GM12878 (cell line): ENCODE data around the gene IGFLR1. TPM values are rescaled to one million over a fixed set of nuclear protein-coding genes. Genes with fewer than 3 reads are reported as not detected.
A peak's percentile ranks its signal among the peaks of the same experiment; 100 is the strongest.

Experiments
- ASH2L ChIP-seq: fragments of 300-600, 200-600 bp; sonication (generic); IDR thresholded peaks from 2 replicates; pipeline ENCODE4 v1.6.1; 2017; ENCODE audit warnings: low read depth, mild to moderate bottlenecking, borderline replicate concordance
- BACH1 ChIP-seq: fragments of 450-650 bp; IDR thresholded peaks from 2 replicates; pipeline ENCODE4 v1.6.1; 2017; ENCODE audit warnings: mild to moderate bottlenecking, borderline replicate concordance
- CHD2 ChIP-seq: IDR thresholded peaks from 2 replicates; pipeline ENCODE4 v1.6.1; 2011; ENCODE audit warnings: low read depth, low read length, improper control_type of control experiment, borderline replicate concordance
- CREB1 ChIP-seq: IDR thresholded peaks from 2 replicates; pipeline ENCODE4 v1.6.1; 2012; ENCODE audit warnings: low read depth, mild to moderate bottlenecking, inconsistent platforms
- DPF2 ChIP-seq: fragments of 450-650 bp; IDR thresholded peaks from 2 replicates; pipeline ENCODE4 v1.6.1; 2017; ENCODE audit warnings: mild to moderate bottlenecking
- ESRRA ChIP-seq: IDR thresholded peaks from 2 replicates; pipeline ENCODE4 v1.6.1; 2012; ENCODE audit warnings: mild to moderate bottlenecking, low read length, improper control_type of control experiment
- LARP7 ChIP-seq: fragments of 450-650 bp; IDR thresholded peaks from 2 replicates; pipeline ENCODE4 v1.6.1; 2017; ENCODE audit warnings: mild to moderate bottlenecking
- MEF2B ChIP-seq: fragments of 450-650 bp; IDR thresholded peaks from 2 replicates; pipeline ENCODE4 v1.6.1; 2018; ENCODE audit warnings: mild to moderate bottlenecking, moderate library complexity; ENCODE audit not compliant: partially characterized antibody, poor library complexity, severe bottlenecking
- MYB ChIP-seq: fragments of 150-350 bp; IDR thresholded peaks from 2 replicates; pipeline ENCODE4 v1.6.1; 2014; ENCODE audit warnings: mild to moderate bottlenecking, low read depth, low read length, borderline replicate concordance
- NFIC ChIP-seq: IDR thresholded peaks from 2 replicates; pipeline ENCODE4 v1.6.1; 2012; ENCODE audit warnings: low read depth, mild to moderate bottlenecking, inconsistent platforms, low read length, moderate library complexity
- NR2C2 ChIP-seq: IDR thresholded peaks from 2 replicates; pipeline ENCODE4 v1.6.1; 2011; ENCODE audit warnings: borderline replicate concordance, low read depth; ENCODE audit not compliant: control insufficient read depth, insufficient read length
- NR2F1 ChIP-seq: fragments of 450-650 bp; conservative IDR thresholded peaks from 2 replicates; pipeline ENCODE4 v1.6.1; 2017; ENCODE audit warnings: mild to moderate bottlenecking
- PAX5 ChIP-seq: IDR thresholded peaks from 2 replicates; pipeline ENCODE4 v1.6.1; 2011; ENCODE audit warnings: low read depth, low read length, borderline replicate concordance
- PKNOX1 ChIP-seq: fragments of 450-650 bp; IDR thresholded peaks from 2 replicates; pipeline ENCODE4 v1.6.1; 2016; ENCODE audit warnings: mild to moderate bottlenecking
- RCOR1 ChIP-seq: conservative IDR thresholded peaks from 2 replicates; pipeline ENCODE4 v1.6.1; 2012; ENCODE audit warnings: low read depth, low read length, improper control_type of control experiment
- SMAD1 ChIP-seq: fragments of 450-650 bp; IDR thresholded peaks from 2 replicates; pipeline ENCODE4 v1.6.1; 2018; ENCODE audit warnings: mild to moderate bottlenecking, low read depth; ENCODE audit not compliant: partially characterized antibody
- SMAD5 ChIP-seq: IDR thresholded peaks from 2 replicates; pipeline ENCODE4 v1.6.1; 2016; ENCODE audit warnings: antibody characterized with exemption, low read depth
- SREBF1 ChIP-seq: IDR thresholded peaks from 2 replicates; pipeline ENCODE4 v1.6.1; 2012; ENCODE audit warnings: mild to moderate bottlenecking, low read length
- TAF1 ChIP-seq: IDR thresholded peaks from 2 replicates; pipeline ENCODE4 v1.6.1; 2011; ENCODE audit warnings: mild to moderate bottlenecking, low read depth, low read length, borderline replicate concordance
- YBX1 ChIP-seq: fragments of 450-650 bp; IDR thresholded peaks from 2 replicates; pipeline ENCODE4 v1.6.1; 2016; ENCODE audit warnings: antibody characterized with exemption
- ZBTB4 ChIP-seq: fragments of 450-650 bp; formaldehyde crosslinking; IDR thresholded peaks from 2 replicates; pipeline ENCODE4 v1.4.0; 2022; ENCODE audit warnings: mild to moderate bottlenecking, moderate library complexity
- ZNF24 ChIP-seq: fragments of 450-650 bp; IDR thresholded peaks from 2 replicates; pipeline ENCODE4 v1.6.1; 2017; ENCODE audit warnings: antibody characterized with exemption, mild to moderate bottlenecking
- ZNF687 ChIP-seq: fragments of 450-650 bp; IDR thresholded peaks from 2 replicates; pipeline ENCODE4 v1.6.1; 2017; ENCODE audit warnings: mild to moderate bottlenecking, moderate library complexity
- polyA plus RNA-seq, 11 experiments: library from polyadenylated mRNA; depleted of rRNA in 4 of 11; unstranded in 6 of 11; stranded (reverse) in 5 of 11; fragments of >200 nt; fragmentation: Nextera tagmentation in 4 of 11; fragmentation: Illumina TruSeq in 1 of 11; extraction: Ambion mirVana in 4 of 11; extraction: Trizol in 1 of 11; gene quantifications; 1 replicate in 1 of 11; 2 replicates in 10 of 11; pipeline versions ENCODE4 v1.2.1 to v1.2.3, GENCODE V29; 2011 to 2016; ENCODE audit warnings: inconsistent platforms in 2 of 11, missing spikeins in 2 of 11, low read depth in 1 of 11
- total RNA-seq, 4 experiments: library from RNA; depleted of rRNA in 3 of 4; stranded (reverse); fragments of >200 nt in 3 of 4; fragmentation: Illumina TruSeq in 1 of 4; extraction: Trizol in 1 of 4; gene quantifications; 2 replicates each; pipeline versions ENCODE4 v1.2.1 to v1.2.3, GENCODE V29; 2013 to 2021

IGFLR1 gene
- total and polyA plus RNA-seq, 10 of the 15 experiments (the other 5 are each of a cell fraction or from before 2014, with no cell fraction given): 2.5 to 39.9 (median 24.8) TPM

GRCh38 chr19:35712567-35713505 is 29.4 kb downstream of the IGFLR1 start (continued):
- no peak; the same call in 1 of the 2 replicates for TF ChIP-seq ZNF687
- no peak for TF ChIP-seq RCOR1
- TF ChIP-seq YBX1: no peak
- no peak for TF ChIP-seq ASH2L
- TF ChIP-seq ZBTB4 (CRISPR knock-in tag): peak; percentile 24; the same call in 1 of the 2 replicates
- peak; percentile 96 for TF ChIP-seq CREB1
- TF ChIP-seq NR2F1: peak; percentile 88
- peak; percentile 58 for TF ChIP-seq SMAD1
- no peak for TF ChIP-seq SMAD5
- no peak for TF ChIP-seq ZNF24
- no peak for TF ChIP-seq CHD2
- TF ChIP-seq BACH1: no peak; the same call in 1 of the 2 replicates
- peak; percentile 97 for TF ChIP-seq PKNOX1
- TF ChIP-seq MYB: no peak
- TF ChIP-seq NFIC: peak; percentile 82; the same call in 1 of the 2 replicates
- TF ChIP-seq MEF2B: peak; percentile 74
- TF ChIP-seq DPF2: peak; percentile 84
- peak; percentile 86 for TF ChIP-seq TAF1
- no peak for TF ChIP-seq NR2C2
- TF ChIP-seq SREBF1: no peak
- TF ChIP-seq PAX5: 0 out of 2 replicates have a peak, but pooled peaks have one; percentile 29
- TF ChIP-seq LARP7: peak; percentile 48; the same call in 1 of the 2 replicates
- peak; percentile 57; the same call in 1 of the 2 replicates for TF ChIP-seq ESRRA
